Brain pericyte (primary cell): ENCODE data around the gene UBN2.
"Not testable (repeated sequence)": the region's sequence is repeated elsewhere in the genome, so short reads cannot be mapped to it uniquely, and the experiment has no call there.

Experiments used
- DNase-seq: peaks from one replicate; pipeline ENCODE4 v3.0.0-alpha.2; 2012; ENCODE audit warnings: low read depth, low spot score

The UBN2 gene

GRCh38 chr7:139294951-139295575, 64.0 kb downstream of the UBN2 start:
- DNase-seq = no peak

GRCh38 chr7:139297795-139298194, 66.8 kb downstream of the UBN2 start:
- DNase-seq = no peak

GRCh38 chr7:139299296-139299695, 68.3 kb downstream of the UBN2 start:
- no peak for DNase-seq

- no peak for DNase-seq
These were observed 69.4 kb downstream of the UBN2 start for GRCh38 chr7:139300390-139300789.

GRCh38 chr7:139304517-139304916, 73.5 kb downstream of the UBN2 start:
- no peak for DNase-seq

GRCh38 chr7:139317939-139318505, 87.0 kb downstream of the UBN2 start:
- no peak for DNase-seq

- no peak for DNase-seq
These were observed 90.2 kb downstream of the UBN2 start for GRCh38 chr7:139321071-139321745.

- DNase-seq = not testable (repeated sequence)
These were observed 93.7 kb downstream of the UBN2 start for GRCh38 chr7:139324709-139325108.

GRCh38 chr7:139328375-139328774, 97.3 kb downstream of the UBN2 start:
- DNase-seq = no peak

GRCh38 chr7:139329119-139329518, 98.1 kb downstream of the UBN2 start:
- DNase-seq = no peak

GRCh38 chr7:139330333-139331030, 99.4 kb downstream of the UBN2 start:
- DNase-seq = no peak

GRCh38 chr7:139332697-139333359, 101.8 kb downstream of the UBN2 start:
- no peak for DNase-seq

- not testable (repeated sequence) for DNase-seq
These were observed 102.4 kb downstream of the UBN2 start for GRCh38 chr7:139333443-139333842.

GRCh38 chr7:139334399-139335150, 103.5 kb downstream of the UBN2 start:
- no peak for DNase-seq

GRCh38 chr7:139339025-139339424, 108.0 kb downstream of the UBN2 start:
- no peak for DNase-seq

GRCh38 chr7:139339698-139340036, 108.6 kb downstream of the UBN2 start:
- DNase-seq = no peak

GRCh38 chr7:139340037-139340807, 109.2 kb downstream of the UBN2 start:
- peak; percentile 100 for DNase-seq

GRCh38 chr7:139340808-139341057, 109.7 kb downstream of the UBN2 start:
- DNase-seq = no peak

- peak; percentile 85 for DNase-seq
These were observed 110.2 kb downstream of the UBN2 start, which contains the start of gene FMC1 for GRCh38 chr7:139341058-139341775. TSS of gene FMC1 (plus strand) at chr7:139341337. CDS start at chr7:139341385, 48 bp downstream.

- DNase-seq = no peak
These were observed 110.8 kb downstream of the UBN2 start for GRCh38 chr7:139341776-139342226.
